Measurements from ENCODE around the gene DPYD.
A peak's percentile ranks its signal among the peaks of the same experiment; 100 is the strongest.

Gene DPYD

GRCh38 chr1:97186381-97186780 lies 734.5 kb downstream of the DPYD start:
- DNase-seq, result peak; percentile 24

- no peak for DNase-seq
Measured at GRCh38 chr1:97174039-97174704, 746.7 kb downstream of the DPYD start.

DNA sequence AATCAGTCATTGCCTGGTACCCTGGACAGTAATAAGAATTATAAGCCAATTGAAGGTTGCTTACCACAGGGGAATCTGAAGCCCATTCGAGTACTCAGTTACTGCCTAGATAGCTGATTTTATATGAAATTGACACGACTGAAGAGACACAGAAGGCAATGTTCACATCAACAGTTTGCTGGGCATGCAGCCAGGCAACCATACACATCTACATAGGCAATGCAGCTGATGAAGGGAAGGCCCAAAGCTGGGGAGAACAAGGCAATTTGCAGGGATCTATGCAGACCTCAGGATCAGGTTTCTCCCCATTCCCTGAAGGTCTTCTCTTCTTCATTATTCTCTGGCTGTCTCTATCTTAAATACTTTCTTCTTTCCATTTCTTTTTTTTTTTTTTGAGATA lies 750.5 kb downstream of the DPYD start:
- no peak for DNase-seq

GRCh38 chr1:97168056-97168455 lies 752.8 kb downstream of the DPYD start:
- DNase-seq, result no peak

DNA sequence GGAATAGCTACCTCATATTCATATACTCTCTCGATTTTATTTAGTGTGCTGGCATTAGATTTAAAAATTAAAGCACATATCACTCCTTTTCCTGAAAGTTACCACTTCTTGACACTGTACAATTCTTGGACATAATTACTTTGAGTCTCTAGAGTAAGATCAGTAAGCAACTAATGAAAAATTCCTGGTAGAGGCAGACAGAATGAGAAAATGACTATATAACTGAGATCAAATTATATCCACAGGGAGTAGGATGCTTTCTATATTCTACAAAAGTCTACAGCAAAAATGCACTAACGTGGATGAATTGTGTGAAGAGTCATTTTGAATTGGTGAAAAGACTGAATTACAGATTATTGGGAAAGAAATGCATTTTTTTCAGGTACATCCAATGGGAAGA lies 753.6 kb downstream of the DPYD start:
- DNase-seq, result no peak

DNA sequence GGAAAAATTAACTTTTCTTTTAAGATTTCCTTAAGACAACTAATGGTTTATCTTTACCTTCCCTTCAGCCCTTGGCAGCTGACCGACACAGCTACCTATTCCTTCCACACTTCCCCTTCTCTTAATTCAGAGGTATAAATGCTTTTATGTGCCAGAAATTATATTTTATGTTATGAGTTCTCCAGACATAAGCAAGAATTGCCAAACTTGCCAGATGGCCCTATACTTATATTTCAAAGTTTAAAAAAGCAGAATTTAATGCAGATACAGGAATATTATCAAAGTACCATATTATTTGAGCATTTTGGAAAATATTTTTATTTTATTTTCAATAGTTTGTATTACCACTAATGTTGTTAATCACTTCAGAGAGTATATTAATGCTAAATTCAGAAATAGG lies 754.2 kb downstream of the DPYD start:
- DNase-seq, result no peak

GRCh38 chr1:97164276-97164639 lies 756.6 kb downstream of the DPYD start:
- DNase-seq, result no peak

GRCh38 chr1:97163591-97164275 lies 757.1 kb downstream of the DPYD start:
- no peak for DNase-seq

- DNase-seq, result no peak
Measured at GRCh38 chr1:97160818-97161217, 760.0 kb downstream of the DPYD start.

- DNase-seq, result no peak
Measured at GRCh38 chr1:97159342-97159741, 761.5 kb downstream of the DPYD start.

GRCh38 chr1:97158691-97159096 lies 762.1 kb downstream of the DPYD start:
- DNase-seq, result no peak

GRCh38 chr1:97157991-97158390 lies 762.8 kb downstream of the DPYD start:
- no peak for DNase-seq

DNA sequence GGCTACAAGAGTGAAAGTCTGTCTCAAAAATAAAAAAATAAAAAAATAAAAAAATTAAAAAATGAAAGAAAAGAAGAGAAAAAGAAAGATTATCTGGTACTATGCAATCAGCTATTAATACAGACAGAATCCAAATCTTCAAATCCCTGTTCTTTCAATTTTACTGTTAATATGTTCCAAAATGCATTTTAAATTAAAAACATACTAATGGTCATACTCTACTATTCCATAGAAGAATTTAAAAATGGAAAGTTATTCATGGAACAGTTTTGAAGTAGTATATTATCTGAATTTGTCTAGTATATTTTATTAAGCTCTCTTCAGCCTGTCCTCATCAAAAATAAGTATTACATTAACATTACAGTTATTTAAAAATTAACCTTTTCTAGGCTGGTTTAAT lies 769.2 kb downstream of the DPYD start:
- no peak for DNase-seq

DNA sequence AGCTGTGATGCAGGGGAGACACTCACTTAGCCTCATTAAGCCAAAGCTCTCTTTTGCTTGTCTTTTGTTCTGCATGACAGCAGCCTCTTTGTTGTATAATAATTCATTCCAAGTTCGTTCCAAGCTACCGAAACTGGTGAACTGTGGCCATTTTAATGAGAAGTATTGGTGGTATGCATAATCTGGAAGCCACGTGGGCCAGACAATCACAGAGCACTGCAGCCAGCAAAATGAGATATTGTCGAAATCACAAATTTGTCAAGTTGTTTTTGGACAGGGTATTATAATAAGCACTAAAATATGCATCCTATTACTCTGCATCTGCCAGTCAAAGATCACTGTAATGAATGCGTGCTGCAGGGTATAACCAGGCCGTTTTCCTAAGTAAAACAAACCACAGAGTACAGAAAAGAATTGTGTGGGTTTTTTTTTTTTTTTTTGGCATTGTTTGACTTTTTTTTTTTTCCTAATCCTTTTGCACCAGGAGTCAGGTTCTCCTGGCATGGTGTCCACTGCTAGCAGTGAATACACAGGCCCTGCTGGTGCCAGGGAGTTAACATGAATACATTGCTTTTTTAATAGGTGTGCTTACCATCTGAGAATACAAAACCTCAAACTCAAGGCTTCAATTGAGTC lies 775.4 kb downstream of the DPYD start:
- DNase-seq, result peak; percentile 84

- DNase-seq, result peak; percentile 89
Measured at GRCh38 chr1:97144527-97144926, 776.3 kb downstream of the DPYD start.

DNA sequence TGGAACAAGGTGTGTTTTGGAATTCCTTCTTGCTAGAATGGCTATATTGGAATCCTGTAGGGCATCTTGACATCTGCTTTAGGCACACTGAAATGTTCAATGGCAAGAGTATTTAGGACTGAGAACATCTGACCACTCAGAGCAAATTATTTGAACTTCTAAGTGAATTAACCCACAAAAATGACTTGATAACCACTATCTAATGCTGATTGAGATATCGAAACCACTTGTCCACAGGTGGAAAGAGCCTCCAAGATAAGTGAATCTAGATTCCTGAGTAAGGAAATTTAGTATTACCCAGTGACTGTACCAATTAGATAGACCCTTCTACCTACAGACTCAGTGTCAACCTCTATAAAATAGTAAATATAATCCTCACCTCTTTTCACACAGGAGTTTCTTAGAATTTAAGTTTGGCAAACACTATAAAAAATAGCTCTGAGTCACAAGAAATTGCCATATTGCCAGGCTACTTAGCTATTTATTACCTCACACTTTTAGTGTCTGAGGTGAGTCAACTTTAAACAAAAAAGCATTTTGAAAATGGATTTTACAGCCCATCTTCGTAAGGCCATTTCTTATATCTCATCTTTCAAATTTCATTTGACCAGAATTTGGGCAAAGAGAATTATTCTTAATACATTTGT lies 777.5 kb downstream of the DPYD start:
- DNase-seq, result peak; percentile 74

DNA sequence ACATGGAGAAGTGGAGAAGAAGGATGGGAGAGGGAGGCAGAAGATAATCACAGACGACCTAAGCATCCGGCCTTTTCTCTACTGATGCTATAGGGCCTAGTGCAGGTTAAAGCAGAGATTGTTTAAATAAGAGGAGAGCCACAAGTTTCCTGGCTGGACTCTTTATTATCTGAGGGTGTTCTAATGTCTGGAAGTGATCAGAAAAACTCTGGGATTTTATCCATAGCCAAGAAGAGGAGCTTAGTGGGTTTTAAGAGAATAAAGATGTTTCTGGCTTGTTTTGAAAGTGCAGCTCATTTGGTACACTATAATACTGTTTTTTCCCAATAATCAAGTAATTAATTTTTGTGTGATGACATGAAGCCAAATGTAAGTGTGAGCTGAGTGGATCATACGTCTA lies 780.2 kb downstream of the DPYD start:
- no peak for DNase-seq

GRCh38 chr1:97139512-97139911 lies 781.3 kb downstream of the DPYD start:
- peak; percentile 59 for DNase-seq

GRCh38 chr1:97138515-97139032 lies 782.3 kb downstream of the DPYD start:
- no peak for DNase-seq

DNA sequence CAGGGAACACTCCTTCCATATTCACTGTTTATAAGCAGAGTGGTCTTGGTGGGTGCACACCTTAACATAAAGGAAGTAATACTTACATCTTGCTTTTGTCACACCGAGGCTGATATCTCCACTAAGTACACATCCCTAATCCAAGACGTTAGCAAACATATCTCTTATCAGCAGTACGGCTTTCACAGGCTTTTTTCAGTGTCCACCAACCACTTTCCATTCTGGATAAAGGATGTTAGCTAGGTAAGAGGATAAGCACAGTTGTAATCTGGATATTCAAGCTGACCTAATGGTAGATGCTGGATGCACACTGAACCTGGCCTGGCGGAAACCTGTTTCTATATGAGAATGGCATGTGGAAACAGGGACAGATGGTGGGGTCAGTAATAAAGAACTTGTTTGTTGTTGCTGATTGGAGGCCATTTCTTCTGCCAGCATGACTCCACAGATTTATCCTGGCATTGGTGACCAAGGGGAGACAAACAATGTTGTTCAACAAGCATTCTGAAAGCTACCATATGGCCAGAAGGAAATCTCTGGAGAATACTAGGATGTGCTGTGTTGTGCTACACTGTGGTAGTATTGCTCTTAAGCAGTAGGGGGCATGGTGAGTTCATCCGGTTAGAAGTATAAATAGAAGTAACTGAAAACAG lies 782.8 kb downstream of the DPYD start:
- peak; percentile 79 for DNase-seq

DNA sequence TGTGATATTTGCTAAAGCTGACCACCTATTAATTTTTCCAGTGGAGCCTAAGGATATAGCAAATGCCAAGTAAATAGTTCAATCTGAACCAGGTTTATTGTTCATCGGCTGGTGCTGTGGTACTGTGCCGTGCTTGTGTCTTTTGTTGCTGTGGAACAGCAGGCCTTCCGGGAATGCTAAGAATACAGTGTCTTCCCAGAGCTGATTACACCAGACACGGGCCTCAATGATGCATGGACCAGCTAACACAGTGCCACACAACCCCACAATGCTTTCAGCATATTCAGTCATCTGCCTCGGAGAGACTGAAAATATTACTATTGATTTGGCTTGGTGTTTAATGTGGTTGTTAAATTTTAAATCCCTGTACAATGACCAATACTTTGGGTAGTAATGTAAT lies 783.8 kb downstream of the DPYD start:
- no peak for DNase-seq

- DNase-seq, result no peak
Measured at GRCh38 chr1:97135972-97136371, 784.9 kb downstream of the DPYD start.

GRCh38 chr1:97128426-97128825 lies 792.4 kb downstream of the DPYD start:
- DNase-seq, result no peak

All from HCEC 1CT (cell line).